Smooth muscle cell of the coronary artery (primary cell): ENCODE data around the gene SREK1. TPM values are rescaled to one million over a fixed set of nuclear protein-coding genes. Genes with fewer than 3 reads are reported as not detected.

Experiments used
- total RNA-seq: library from RNA; depleted of rRNA; stranded (reverse); fragments of >200 nt; gene quantifications from 2 replicates; pipeline ENCODE4 v1.2.3, GENCODE V29; 2014; ENCODE audit warnings: low replicate concordance

The SREK1 gene, protein sequence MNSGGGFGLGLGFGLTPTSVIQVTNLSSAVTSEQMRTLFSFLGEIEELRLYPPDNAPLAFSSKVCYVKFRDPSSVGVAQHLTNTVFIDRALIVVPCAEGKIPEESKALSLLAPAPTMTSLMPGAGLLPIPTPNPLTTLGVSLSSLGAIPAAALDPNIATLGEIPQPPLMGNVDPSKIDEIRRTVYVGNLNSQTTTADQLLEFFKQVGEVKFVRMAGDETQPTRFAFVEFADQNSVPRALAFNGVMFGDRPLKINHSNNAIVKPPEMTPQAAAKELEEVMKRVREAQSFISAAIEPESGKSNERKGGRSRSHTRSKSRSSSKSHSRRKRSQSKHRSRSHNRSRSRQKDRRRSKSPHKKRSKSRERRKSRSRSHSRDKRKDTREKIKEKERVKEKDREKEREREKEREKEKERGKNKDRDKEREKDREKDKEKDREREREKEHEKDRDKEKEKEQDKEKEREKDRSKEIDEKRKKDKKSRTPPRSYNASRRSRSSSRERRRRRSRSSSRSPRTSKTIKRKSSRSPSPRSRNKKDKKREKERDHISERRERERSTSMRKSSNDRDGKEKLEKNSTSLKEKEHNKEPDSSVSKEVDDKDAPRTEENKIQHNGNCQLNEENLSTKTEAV
- total RNA-seq, result 38.0 and 65.4 TPM in 2 replicates

GRCh38 chr5:66144074-66144833, at the start of gene SREK1:
Gene SREK1, plus strand, starts transcription at chr5:66144300. Its CDS starts 77 bp downstream, at chr5:66144377.

Other genes with a start within 250 kb of the SREK1 start
- 22.3 and 44.1 TPM in 2 replicates for gene ERBIN, start 217.7 kb upstream of the SREK1 start, total RNA-seq